Prostate gland (tissue), 2 donors: ENCODE data around the gene CAPN14.

Experiments used
- POLR2AphosphoS5 ChIP-seq: sonication (generic); formaldehyde crosslinking; IDR thresholded peaks from one replicate; pipeline ENCODE4 v1.6.1; 2017; ENCODE audit warnings: antibody characterized with exemption
- TF ChIP-seq, protein P1 (sequence below), 4 experiments: fragments of 200-600 bp in 2 of 4; fragments of 450-650 bp in 2 of 4; sonication (generic) in 2 of 4; IDR thresholded peaks; 1 replicate in 3 of 4; 2 replicates in 1 of 4; pipeline ENCODE4 v1.5.1; 2016 to 2019; ENCODE audit warnings: antibody characterized with exemption in 4 of 4, mild to moderate bottlenecking in 2 of 4, moderate library complexity in 2 of 4

DNA sequence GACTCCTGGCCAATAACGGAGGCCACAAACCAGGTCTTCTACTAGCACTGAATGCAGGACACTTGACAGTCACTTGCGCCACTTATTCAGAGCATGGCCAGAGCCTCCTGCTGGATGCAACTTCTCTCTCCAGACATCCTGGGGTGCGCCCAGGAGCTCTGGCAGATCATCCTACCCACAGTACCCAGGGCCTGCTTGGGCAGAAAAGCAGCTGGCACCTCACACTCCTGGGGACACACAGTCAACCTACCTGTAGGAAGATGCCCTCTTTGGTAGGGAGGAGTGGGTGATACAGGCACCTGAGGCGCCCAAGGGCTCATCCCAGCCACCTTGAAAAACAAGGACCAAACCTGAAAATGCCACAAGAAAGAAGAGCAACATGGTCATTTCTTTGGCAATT is 92.4 kb downstream of the CAPN14 start:
- TF ChIP-seq, protein P1, sequence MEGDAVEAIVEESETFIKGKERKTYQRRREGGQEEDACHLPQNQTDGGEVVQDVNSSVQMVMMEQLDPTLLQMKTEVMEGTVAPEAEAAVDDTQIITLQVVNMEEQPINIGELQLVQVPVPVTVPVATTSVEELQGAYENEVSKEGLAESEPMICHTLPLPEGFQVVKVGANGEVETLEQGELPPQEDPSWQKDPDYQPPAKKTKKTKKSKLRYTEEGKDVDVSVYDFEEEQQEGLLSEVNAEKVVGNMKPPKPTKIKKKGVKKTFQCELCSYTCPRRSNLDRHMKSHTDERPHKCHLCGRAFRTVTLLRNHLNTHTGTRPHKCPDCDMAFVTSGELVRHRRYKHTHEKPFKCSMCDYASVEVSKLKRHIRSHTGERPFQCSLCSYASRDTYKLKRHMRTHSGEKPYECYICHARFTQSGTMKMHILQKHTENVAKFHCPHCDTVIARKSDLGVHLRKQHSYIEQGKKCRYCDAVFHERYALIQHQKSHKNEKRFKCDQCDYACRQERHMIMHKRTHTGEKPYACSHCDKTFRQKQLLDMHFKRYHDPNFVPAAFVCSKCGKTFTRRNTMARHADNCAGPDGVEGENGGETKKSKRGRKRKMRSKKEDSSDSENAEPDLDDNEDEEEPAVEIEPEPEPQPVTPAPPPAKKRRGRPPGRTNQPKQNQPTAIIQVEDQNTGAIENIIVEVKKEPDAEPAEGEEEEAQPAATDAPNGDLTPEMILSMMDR (IDR thresholded peaks at IDR 0.05), result no peak
- no peak for TF ChIP-seq POLR2AphosphoS5
